Mucosa of stomach (tissue), 1 donor: ENCODE results near the gene PADI6.
"Not testable (repeated sequence)": the region's sequence is repeated elsewhere in the genome, so short reads cannot be mapped to it uniquely, and the experiment has no call there.

Source experiments
- H3K27me3 ChIP-seq: one replicate; pipeline ENCODE4 v1.7.0; 2013; ENCODE audit warnings: mild to moderate bottlenecking, low read length; ENCODE audit not compliant: control insufficient read depth, insufficient read depth
- H3K36me3 ChIP-seq: one replicate; pipeline ENCODE4 v1.7.0; 2013; ENCODE audit warnings: low read length; ENCODE audit not compliant: control insufficient read depth, insufficient read depth
- H3K4me1 ChIP-seq: one replicate; pipeline ENCODE4 v1.7.0; 2013; ENCODE audit warnings: mild to moderate bottlenecking, low read length; ENCODE audit not compliant: control insufficient read depth, insufficient read depth
- H3K4me3 ChIP-seq: one replicate; pipeline ENCODE4 v1.7.0; 2013; ENCODE audit warnings: low read length
- H3K9ac ChIP-seq: one replicate; pipeline ENCODE4 v1.7.0; 2013; ENCODE audit warnings: mild to moderate bottlenecking, low read length, moderate library complexity
- H3K9me3 ChIP-seq: one replicate; pipeline ENCODE4 v1.7.0; 2013; ENCODE audit warnings: mild to moderate bottlenecking, low read length, moderate library complexity; ENCODE audit not compliant: control insufficient read depth
- donor health status: Pancreatic carcinoma.

The PADI6 gene

GRCh38 chr1:17407786-17408514, 36.0 kb downstream of the PADI6 start:
- not testable (repeated sequence) for H3K27me3 ChIP-seq, H3K36me3 ChIP-seq, H3K9ac ChIP-seq, H3K4me1 ChIP-seq, H3K4me3 ChIP-seq, H3K9me3 ChIP-seq

GRCh38 chr1:17409391-17409811, 37.4 kb downstream of the PADI6 start:
- Histone ChIP-seq H3K9ac (no peak overlapping the region), H3K27me3 (no peaks in the 10 kb centered on the region), H3K9me3 (no peaks in the 10 kb centered on the region), H3K4me3 (no peak overlapping the region), H3K36me3 (peaks cover 8% of the 10 kb centered on the region), H3K4me1 (no peaks in the 10 kb centered on the region)

DNA sequence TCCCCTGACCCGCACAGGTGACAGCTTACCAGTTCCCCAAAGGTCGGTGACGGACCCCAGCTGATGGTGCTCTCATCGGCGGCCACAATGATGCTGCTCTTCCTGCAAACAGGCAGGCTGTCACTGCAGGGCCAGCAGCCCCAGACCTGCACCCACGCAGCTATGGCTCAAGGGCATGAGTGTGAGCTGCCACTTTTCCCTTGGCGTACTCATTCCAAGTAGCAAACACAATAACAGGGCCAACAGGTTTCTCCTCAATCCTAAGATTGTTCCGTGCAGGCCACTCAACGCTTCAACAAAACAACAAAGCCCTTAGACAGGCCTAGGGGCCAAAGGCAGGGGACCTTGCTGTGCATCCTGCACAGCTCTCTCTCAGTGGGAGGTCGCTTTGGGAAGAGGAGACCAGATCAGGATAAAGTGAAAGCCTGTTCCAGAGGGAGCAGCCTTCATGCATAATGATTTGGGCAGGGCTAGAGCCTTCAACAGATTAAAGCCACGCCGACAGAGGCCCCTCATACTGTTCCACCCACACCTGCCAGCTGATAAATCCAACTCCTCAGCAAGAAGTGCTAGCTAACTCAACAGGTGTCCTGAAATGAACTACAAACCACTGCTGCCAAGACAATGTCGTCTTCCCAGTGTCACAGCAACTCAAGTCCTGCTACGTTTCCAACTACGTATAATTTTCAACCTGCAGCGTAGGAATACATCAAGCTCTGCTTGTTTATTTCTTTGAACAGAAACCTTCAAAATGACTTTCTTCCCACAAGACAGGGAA, 40.3 kb downstream of the PADI6 start:
- no peaks in the 10 kb centered on the region for H3K9me3 ChIP-seq
- H3K36me3 ChIP-seq, result peaks cover 8% of the 10 kb centered on the region
- no peak overlapping the region for H3K9ac ChIP-seq
- no peaks in the 10 kb centered on the region for H3K27me3 ChIP-seq
- H3K4me1 ChIP-seq, result no peaks in the 10 kb centered on the region
- no peak overlapping the region for H3K4me3 ChIP-seq

DNA sequence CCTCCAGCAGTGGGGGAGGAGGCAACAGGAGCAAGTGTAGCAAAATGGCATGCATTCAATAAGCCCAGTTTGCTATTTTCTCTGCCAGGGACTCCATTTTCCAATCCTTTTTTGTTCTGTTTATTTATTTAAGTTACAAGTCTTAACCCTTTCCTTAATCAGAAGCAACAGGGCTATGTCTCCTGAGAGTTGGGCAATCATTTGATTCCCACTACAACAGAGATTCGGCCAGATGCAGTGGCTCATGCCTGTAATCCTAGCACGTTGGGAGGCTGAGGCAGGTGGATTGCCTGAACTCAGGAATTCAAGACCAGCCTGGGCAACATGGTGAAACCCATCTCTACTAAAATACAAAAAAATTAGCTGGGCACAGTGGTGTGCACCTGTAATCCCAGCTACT, 42.0 kb downstream of the PADI6 start:
- H3K9me3 ChIP-seq, result no peaks in the 10 kb centered on the region
- H3K27me3 ChIP-seq, result no peaks in the 10 kb centered on the region
- no peak overlapping the region for H3K4me3 ChIP-seq
- H3K9ac ChIP-seq, result no peak overlapping the region
- H3K36me3 ChIP-seq, result peaks cover 8% of the 10 kb centered on the region
- H3K4me1 ChIP-seq, result no peaks in the 10 kb centered on the region

DNA sequence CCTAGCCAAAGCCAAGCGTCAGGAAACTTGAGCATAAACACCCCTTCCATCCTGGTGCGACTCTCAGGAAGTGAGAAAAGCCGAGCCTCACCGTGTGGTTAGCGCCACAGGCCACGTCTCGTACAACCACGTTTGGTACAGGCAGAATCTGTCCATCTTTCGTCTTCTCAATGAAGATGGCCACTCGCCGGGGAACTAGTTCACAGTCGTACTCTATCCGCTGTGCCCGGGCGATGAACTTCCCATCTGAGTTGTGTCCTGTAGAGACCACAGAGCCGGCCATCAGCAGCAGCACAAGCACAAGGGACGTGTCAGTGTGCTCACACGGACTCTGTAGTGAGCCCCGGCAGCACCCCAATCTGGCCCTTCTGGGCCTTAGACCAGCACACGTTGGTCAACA, 44.4 kb downstream of the PADI6 start:
- Histone ChIP-seq H3K4me3 (no peak overlapping the region), H3K36me3 (peaks cover 9% of the 10 kb centered on the region), H3K9me3 (no peaks in the 10 kb centered on the region), H3K9ac (no peak overlapping the region), H3K27me3 (no peaks in the 10 kb centered on the region), H3K4me1 (no peaks in the 10 kb centered on the region)

GRCh38 chr1:17419626-17420328, 47.8 kb downstream of the PADI6 start:
- no peak overlapping the region for H3K9ac ChIP-seq

DNA sequence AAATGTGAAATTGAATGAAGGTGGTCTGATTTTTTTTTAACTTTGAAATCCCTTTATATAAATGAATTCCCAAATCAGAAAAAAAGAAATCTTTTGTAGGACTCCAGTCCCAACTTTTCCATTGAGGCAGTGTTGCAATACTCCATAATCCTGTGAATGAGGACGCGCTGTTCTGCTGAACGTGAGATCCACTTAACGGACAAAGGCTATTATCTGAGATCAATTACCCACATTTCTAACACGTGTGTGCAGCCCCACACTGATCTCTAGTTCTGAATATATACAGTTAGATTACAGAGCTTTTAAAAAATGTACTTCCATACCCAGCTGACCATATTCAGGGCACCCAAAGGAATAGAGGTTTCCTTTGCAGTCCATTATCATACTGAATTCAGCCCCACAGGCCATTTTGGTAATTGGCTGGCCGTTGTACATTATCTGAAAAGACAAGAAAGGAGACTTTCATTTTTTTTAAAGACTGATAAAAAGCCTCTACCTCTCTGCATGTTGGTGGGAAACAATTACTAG, 48.5 kb downstream of the PADI6 start:
- H3K4me3 ChIP-seq, result no peak overlapping the region
- H3K4me1 ChIP-seq, result no peaks in the 10 kb centered on the region
- H3K27me3 ChIP-seq, result no peaks in the 10 kb centered on the region
- H3K36me3 ChIP-seq, result peaks cover 17% of the 10 kb centered on the region
- no peaks in the 10 kb centered on the region for H3K9me3 ChIP-seq
- no peak overlapping the region for H3K9ac ChIP-seq

More at GRCh38 chr1:17419626-17420328, 47.8 kb downstream of the PADI6 start:
- Histone ChIP-seq H3K4me1 (no peaks in the 10 kb centered on the region), H3K9me3 (no peaks in the 10 kb centered on the region), H3K36me3 (peaks cover 17% of the 10 kb centered on the region), H3K27me3 (no peaks in the 10 kb centered on the region), H3K4me3 (no peak overlapping the region)

DNA sequence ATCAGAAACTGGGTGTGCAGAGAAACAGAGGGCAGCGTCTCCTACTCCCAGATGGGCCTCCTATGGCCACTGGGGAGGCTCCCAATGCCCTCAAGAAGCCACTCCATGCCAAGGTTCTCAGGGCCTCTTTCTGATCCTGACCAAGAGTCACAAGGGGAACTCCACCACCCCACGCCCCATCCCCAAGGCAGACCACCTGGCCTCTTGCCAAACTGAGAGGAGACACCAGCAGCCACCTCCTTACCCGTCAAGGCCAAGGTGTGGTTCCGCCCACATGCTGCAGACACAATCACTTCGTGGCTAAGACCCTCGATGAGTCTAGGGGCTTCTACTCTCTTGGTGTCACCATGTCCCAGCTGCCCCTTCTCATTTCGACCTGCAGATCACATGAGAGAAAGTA, 50.5 kb downstream of the PADI6 start:
- Histone ChIP-seq H3K36me3 (peaks cover 21% of the 10 kb centered on the region), H3K9ac (no peak overlapping the region)

GRCh38 chr1:17423781-17424245, 51.8 kb downstream of the PADI6 start:
- H3K27me3 ChIP-seq, result no peaks in the 10 kb centered on the region
- H3K36me3 ChIP-seq, result peaks cover 21% of the 10 kb centered on the region
- H3K9me3 ChIP-seq, result no peaks in the 10 kb centered on the region
- no peak overlapping the region for H3K9ac ChIP-seq
- H3K4me3 ChIP-seq, result no peak overlapping the region
- H3K4me1 ChIP-seq, result peaks cover 11% of the 10 kb centered on the region

More for the DNA sequence above, 50.5 kb downstream of the PADI6 start:
- Histone ChIP-seq H3K4me3 (no peak overlapping the region), H3K27me3 (no peaks in the 10 kb centered on the region), H3K4me1 (no peaks in the 10 kb centered on the region), H3K9me3 (no peaks in the 10 kb centered on the region)

- Histone ChIP-seq H3K9me3 (no peaks in the 10 kb centered on the region), H3K4me1 (peaks cover 11% of the 10 kb centered on the region), H3K9ac (peak overlapping the region; percentile 27), H3K4me3 (no peak overlapping the region), H3K36me3 (peaks cover 12% of the 10 kb centered on the region), H3K27me3 (no peaks in the 10 kb centered on the region)
These were observed 54.0 kb downstream of the PADI6 start for GRCh38 chr1:17425806-17426600.
